H7 (cell line): ENCODE results near the gene THSD4. TPM values are rescaled to one million over a fixed set of nuclear protein-coding genes. Genes with fewer than 3 reads are reported as not detected.
"Not testable (repeated sequence)": the region's sequence is repeated elsewhere in the genome, so short reads cannot be mapped to it uniquely, and the experiment has no call there.

ENCODE experiments used
- DNase-seq: peaks from one replicate; pipeline ENCODE4 v3.0.0; 2012
- H3K27me3 ChIP-seq: 2 replicates; pipeline ENCODE4 v1.6.0; 2011; ENCODE audit warnings: mild to moderate bottlenecking, low read length; ENCODE audit not compliant: control insufficient read depth, insufficient read depth
- H3K36me3 ChIP-seq: replicated peaks from 2 replicates; pipeline ENCODE4 v1.5.1; 2011; ENCODE audit warnings: low read length; ENCODE audit not compliant: control insufficient read depth, insufficient read depth
- H3K4me3 ChIP-seq: 2 replicates; pipeline ENCODE4 v1.5.1; 2011; ENCODE audit warnings: low read depth, mild to moderate bottlenecking, control low read depth, low read length, moderate library complexity; ENCODE audit not compliant: insufficient read depth
- total RNA-seq: library from RNA; depleted of rRNA; stranded (reverse); fragments of >200 nt; shearing (Covaris generic); gene quantifications from 2 replicates; pipeline ENCODE4 v1.2.3, GENCODE V29; 2014

The THSD4 gene
- total RNA-seq, 1 experiment from 2014 or later, result 3.9 TPM

DNA sequence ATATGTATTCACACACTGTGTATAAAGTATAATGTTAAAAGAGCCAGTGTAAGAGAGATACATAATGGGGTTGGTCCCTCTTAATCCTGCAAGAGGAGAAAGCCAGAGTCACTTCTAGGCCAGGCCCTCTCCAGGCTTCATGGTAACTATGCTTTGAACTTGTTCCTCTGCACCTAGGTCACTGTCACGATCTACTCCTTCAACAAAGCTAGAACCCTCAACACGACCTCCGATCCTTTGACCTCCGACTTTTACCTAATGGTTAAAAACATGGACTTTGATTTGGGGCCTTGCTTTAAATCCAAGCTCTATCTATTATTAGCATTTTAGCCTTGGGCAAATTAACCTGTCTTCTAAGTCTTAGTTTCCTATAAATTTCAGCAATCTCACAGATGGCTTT is 541.2 kb downstream of the THSD4 start:
- DNase-seq, result no peak
- Histone ChIP-seq H3K27me3 (no peaks in the 10 kb centered on the region), H3K36me3 (no peaks in the 10 kb centered on the region), H3K4me3 (no peak overlapping the region)

DNA sequence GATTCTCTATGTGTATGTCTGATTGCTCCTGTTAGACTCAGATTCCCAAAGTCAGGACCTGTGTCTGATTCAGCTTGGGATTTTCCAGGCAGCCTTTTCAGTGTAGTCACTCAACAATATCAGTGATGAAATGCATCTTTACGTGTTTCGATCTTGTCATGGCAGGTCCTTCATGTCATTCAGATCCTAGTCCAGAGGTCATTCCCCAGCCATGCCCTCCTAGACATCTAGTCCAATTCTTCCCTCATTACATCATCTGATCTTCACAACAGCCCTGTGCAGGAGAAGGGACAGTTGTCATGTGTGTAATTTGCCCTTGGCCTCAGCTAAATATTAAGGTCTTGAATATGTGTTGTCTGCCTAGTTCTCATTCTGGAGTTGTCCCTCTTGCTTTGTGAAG is 541.9 kb downstream of the THSD4 start:
- no peaks in the 10 kb centered on the region for H3K36me3 ChIP-seq
- H3K27me3 ChIP-seq, result no peaks in the 10 kb centered on the region
- H3K4me3 ChIP-seq, result no peak overlapping the region
- DNase-seq, result no peak

DNA sequence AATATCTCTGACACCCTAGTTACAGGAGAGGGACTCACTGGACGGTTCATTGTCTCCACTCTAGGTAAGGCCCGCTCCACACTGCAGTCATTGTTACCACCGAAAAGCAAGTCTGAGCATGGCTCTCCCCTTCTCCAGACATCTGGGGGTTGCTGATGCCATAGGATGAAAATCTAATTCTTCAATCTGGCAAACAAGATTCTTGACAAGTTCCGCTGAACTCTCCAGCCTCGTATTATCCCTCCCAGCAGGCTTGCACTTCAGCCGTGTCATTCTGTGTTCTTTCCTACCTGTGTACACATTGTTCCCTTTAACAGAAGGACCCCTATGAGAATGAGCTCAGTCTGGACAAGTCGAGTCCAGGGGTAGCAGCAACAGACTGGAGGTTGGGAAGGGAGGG is 542.8 kb downstream of the THSD4 start:
- Histone ChIP-seq H3K36me3 (no peaks in the 10 kb centered on the region), H3K27me3 (no peaks in the 10 kb centered on the region), H3K4me3 (no peak overlapping the region)
- DNase-seq, result no peak

DNA sequence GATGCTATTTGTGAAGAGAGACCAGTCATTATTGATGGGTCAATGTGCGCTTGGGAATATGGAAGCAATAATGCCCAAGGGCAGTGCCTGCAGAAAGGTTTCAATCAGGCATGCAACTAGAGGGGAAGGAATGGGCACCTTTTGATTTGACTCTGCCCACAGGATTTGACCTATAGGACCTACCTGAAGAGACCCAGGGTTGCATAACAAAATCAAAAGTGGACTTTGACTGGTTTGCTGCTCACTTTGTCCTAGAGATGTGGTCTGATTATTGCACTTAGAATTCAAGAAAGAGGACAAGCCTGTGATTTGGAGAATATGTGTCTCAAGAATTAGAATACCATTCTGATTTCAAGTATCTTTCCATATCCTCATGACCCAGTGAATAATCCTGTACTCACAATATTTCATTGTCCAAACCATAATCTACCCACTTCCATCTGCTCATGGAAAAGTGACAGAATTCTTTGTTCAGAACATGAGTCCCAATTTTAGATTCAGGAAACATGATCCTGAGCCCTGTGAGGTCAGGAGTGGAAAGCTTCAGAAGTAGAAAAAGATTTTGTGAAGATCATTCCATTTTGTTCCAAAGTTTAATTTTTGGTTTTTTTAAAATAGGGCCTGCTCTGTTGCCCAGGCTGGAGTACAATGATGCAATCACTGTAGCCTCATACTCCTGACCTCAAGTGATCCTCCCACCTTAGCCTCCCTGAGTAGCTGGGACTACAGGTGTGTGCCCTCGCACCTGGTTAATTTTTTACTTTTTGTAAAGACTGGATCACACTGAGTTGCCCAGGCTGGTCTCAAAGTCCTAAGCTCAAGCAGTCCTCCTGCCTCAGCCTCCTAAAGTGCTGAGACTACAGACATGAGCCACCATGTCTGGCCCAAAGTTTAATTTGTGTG is 543.8 kb downstream of the THSD4 start:
- Histone ChIP-seq H3K36me3 (no peaks in the 10 kb centered on the region), H3K4me3 (no peak overlapping the region), H3K27me3 (no peaks in the 10 kb centered on the region)
- no peak for DNase-seq

DNA sequence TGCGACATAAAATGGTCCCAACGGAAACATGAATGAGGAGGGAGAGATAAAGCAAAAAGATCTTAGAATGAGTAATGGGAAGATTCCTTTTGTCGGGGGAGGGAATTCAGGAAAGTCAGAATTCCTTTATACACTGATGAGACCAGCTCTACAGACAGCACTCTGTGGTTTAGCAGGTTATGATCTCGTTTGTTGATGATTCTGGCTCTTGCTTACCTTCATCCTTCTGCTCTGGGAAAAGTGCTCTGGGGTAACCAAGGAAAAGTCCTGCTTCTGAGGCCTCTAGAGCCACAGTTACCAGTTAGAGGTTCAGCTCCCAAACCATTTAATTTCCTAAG is 544.4 kb downstream of the THSD4 start:
- Histone ChIP-seq H3K27me3 (no peaks in the 10 kb centered on the region), H3K4me3 (no peak overlapping the region), H3K36me3 (no peaks in the 10 kb centered on the region)
- no peak for DNase-seq

DNA sequence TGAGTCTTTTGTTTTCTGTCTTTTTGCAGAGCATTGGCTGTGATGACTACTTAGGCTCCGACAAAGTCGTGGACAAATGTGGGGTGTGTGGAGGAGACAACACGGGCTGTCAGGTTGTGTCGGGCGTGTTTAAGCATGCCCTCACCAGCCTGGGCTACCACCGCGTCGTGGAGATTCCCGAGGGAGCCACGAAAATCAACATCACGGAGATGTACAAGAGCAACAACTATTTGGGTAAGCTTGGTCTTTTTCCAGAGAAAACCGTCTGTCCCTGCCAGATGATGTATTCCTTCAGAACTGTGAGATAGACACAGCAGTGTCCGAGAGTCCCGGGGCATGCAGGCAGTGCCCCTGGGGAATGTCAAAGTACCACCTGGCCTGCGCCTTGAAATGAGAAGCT is 545.2 kb downstream of the THSD4 start:
- no peak overlapping the region for H3K4me3 ChIP-seq
- H3K27me3 ChIP-seq, result no peaks in the 10 kb centered on the region
- no peaks in the 10 kb centered on the region for H3K36me3 ChIP-seq
- no peak for DNase-seq

DNA sequence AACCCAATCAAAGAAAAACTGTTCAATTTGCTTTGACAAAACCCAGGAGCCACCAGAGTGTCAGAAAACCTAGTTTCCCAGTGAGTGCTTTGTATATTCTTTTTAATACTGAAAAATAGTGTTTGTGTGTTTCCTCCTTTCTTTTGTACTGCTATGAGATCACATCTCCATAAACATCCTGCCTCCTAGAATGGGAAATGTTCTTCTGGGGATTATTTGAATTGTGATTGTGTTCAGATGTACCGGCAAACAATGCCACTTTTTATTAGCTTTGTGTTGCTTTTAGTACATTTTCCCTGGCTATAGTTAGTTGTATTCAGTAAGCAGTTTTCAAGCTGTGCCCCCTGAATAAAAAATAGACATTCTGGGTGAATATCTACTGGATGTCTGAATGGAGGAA is 547.0 kb downstream of the THSD4 start:
- Histone ChIP-seq H3K4me3 (no peak overlapping the region), H3K27me3 (no peaks in the 10 kb centered on the region), H3K36me3 (no peaks in the 10 kb centered on the region)
- DNase-seq, result no peak

DNA sequence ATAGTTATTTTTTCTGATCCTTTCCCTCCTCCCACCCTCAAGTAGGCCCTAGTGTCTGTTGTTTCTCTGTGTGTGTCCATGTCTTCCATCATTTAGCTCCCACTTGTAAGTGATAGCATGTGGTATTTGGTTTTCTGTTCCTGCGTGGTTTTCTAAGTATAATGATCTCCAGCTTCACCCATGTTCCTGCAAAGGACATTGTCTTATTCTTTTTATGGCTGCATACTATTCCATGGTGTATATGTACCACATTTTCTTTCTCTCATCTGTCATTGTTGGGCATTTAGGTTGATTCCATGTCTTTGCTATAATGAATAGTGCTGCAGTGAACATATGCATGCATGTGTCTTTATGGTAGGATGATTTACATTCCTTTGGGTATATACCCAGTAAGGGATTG is 549.4 kb downstream of the THSD4 start:
- Histone ChIP-seq H3K36me3 (no peaks in the 10 kb centered on the region), H3K4me3 (no peak overlapping the region), H3K27me3 (no peaks in the 10 kb centered on the region)
- no peak for DNase-seq

DNA sequence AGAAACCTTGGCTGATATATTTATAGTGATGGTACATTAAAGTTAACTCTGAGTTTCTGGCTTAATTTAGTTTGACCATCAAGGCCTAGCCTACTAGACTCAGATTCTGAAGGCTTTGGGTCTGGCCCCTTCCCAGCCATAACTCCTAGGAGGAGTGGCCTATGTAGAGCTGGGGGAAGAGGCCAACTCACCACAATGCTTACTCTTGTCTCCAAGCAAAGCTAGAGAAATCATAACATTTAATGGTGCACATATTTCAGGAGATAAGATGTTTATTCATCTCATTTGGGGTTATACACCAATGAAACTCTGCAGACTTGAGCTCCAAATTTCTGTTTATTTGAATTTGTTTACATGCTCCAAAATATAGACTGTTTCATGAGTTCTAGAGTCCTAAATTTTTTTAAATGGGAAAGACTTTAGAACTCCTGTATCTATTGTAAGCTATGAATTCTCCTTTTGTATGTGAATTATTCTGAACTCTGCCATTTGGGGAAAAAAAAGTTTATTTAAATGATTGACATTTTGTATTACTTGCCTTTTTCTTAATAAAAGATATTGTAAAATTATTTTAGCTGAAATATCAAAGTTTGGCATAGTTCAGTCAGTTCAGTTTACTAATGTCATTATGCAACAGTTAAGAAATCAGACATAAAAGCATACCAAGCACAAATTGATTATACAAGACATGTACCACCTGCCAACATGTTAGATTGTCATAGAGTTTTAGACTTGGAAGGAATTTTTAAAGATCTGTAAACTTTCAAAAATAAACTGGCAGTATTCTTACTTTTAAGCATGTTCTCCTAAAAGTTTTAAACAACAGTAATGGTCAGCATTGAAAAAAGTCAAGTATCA is 551.7 kb downstream of the THSD4 start:
- Histone ChIP-seq H3K4me3 (no peak overlapping the region), H3K36me3 (no peaks in the 10 kb centered on the region), H3K27me3 (no peaks in the 10 kb centered on the region)
- no peak for DNase-seq

DNA sequence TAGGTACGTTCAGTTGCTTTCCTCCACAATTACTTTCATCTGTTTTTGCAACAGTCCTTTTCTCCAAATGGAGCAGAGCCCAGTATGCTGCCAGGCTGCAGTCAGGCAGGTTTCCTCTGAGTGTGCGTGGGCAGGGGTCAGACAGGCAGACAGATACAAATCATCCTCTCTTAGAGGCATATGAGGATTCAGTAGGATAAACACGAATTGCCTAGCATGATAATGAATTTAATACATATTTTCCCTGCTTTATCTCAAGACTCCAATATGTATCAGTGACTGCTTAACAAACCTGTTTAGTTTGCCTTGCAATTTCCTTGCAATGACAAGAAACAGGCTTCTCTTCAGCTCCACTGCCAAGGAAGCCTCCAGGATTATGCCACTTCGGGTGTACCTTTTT is 554.4 kb downstream of the THSD4 start:
- no peak for DNase-seq
- Histone ChIP-seq H3K4me3 (no peak overlapping the region), H3K27me3 (no peaks in the 10 kb centered on the region), H3K36me3 (no peaks in the 10 kb centered on the region)

DNA sequence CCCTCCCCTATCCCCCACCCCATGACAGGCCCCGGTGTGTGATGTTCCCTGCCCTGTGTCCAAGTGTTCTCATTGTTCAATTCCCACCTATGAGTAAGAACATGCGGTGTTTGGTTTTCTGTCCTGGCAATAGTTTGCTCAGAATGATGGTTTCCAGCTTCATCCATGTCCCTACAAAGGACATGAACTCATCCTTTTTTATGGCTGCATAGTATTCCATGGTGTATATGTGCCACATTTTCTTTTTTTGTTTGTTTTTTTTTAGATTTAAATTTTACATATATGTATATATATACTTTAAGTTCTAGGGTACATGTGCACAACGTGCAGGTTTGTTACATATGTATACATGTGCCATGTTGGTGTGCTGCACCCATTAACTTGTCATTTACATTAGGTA is 555.0 kb downstream of the THSD4 start:
- not testable (repeated sequence) for H3K36me3 ChIP-seq, H3K4me3 ChIP-seq, H3K27me3 ChIP-seq, DNase-seq

DNA sequence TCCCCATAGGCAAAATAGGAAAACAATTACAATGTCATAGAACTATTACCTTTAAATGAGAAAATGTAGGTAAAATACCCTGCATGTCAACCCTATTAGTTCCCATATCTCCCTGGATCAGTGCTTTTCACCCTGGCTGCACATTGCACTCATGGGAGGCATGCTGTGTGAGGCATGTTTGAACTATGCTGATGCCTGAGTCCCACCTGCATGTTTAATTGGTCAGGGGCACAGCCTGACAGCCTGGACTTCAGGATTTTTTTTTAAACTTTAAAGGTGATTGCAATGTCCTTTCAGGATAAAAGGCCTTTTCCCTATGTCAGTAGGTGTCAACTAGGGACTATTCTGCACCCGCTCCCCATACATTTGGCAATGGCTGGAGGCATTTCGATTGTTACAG is 559.1 kb downstream of the THSD4 start:
- Histone ChIP-seq H3K27me3 (no peaks in the 10 kb centered on the region), H3K4me3 (no peak overlapping the region), H3K36me3 (no peaks in the 10 kb centered on the region)
- DNase-seq, result no peak

DNA sequence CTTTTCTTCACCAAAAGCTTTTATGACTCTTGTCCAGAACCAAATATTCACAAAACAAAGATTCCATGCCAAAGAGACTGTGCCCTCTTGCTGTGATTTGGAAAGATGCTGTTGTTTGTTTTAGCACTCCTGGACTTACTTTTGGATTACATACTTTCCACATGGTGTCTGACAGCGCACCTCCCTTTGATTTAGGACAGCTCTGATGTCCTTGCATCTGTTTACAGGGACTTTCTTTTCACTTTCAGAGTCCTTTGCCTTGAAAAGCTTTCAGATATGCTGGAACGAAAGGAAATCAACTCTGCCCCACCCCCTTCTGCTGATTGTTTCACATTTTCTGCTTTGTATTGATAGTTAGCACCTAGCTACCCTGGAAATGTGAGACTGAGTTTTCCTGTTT is 562.1 kb downstream of the THSD4 start:
- H3K27me3 ChIP-seq, result no peaks in the 10 kb centered on the region
- H3K36me3 ChIP-seq, result no peaks in the 10 kb centered on the region
- H3K4me3 ChIP-seq, result no peak overlapping the region
- no peak for DNase-seq

DNA sequence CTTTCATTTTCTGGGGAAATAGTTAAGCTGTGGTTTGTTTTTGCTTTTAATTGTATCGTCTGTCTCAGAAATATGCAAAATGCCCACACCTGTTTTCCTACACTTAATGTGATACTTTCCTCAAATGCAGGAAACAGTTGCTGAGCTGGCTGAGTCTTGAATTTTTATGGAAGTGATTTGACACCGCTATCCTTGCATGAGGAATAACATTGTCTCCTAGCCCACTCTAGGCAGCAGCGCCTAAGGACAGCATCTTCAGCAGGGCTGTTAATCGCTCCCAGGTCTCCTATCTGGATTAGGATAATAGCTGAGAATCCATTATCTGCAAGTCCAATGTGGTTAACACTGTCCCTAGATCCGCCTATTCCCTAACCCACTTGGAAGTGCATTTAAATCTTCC is 562.5 kb downstream of the THSD4 start:
- Histone ChIP-seq H3K27me3 (no peaks in the 10 kb centered on the region), H3K4me3 (no peak overlapping the region), H3K36me3 (no peaks in the 10 kb centered on the region)
- DNase-seq, result no peak

DNA sequence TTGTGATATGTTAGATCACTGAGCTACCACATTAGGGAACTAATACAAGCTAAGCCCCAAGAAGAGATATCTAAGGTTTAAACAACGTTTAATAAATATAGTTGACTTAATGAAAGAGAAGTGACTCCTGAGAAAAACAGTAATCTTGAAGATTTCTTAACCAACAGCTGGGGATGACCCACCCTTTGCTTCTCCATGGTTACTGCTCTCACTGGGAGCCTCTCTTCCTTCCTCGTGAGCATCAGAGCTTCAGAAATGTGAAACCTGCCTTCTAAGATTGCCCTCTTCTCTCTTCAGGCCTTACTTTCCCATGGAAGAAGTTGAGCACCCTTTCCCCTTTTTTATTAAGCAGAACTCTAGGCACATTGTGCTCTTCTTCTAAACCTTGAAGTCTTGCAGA is 562.9 kb downstream of the THSD4 start:
- H3K4me3 ChIP-seq, result no peak overlapping the region
- no peaks in the 10 kb centered on the region for H3K36me3 ChIP-seq
- no peak for DNase-seq

More for the DNA sequence above, 562.9 kb downstream of the THSD4 start:
- H3K27me3 ChIP-seq, result no peaks in the 10 kb centered on the region
